OCI-LY3 (cell line): ENCODE results near the gene FMNL3.

Experiments
- H2AFZ ChIP-seq: fragments of 200-600, 300-600 bp; shearing (Covaris generic); 2 replicates; pipeline ENCODE4 v1.6.0; 2014; ENCODE audit warnings: antibody characterized with exemption, low read depth, low read length
- H3K27ac ChIP-seq: fragments of 200-600, 300-600 bp; sonication (generic); 2 replicates; pipeline ENCODE4 v1.5.1; 2014; ENCODE audit warnings: mild to moderate bottlenecking, low read length, moderate library complexity, mixed read lengths
- H3K27me3 ChIP-seq: fragments of 200-600, 300-600 bp; sonication (generic); 2 replicates; pipeline ENCODE4 v1.6.1; 2014; ENCODE audit warnings: low read depth, low read length, mixed read lengths
- H3K36me3 ChIP-seq: fragments of 200-600, 300-600 bp; sonication (generic); replicated peaks from 2 replicates; pipeline ENCODE3; 2014; ENCODE audit warnings: low read depth, low read length, mixed read lengths
- H3K4me1 ChIP-seq: fragments of 300-600, 200-600 bp; sonication (generic); 2 replicates; pipeline ENCODE4 v1.6.1; 2014; ENCODE audit warnings: low read length, mixed read lengths
- H3K4me2 ChIP-seq: fragments of 200-600, 300-600 bp; sonication (generic); 2 replicates; pipeline ENCODE4 v1.6.1; 2014; ENCODE audit warnings: low read length, mixed read lengths
- H3K4me3 ChIP-seq: fragments of 300-600, 200-600 bp; sonication (generic); 2 replicates; pipeline ENCODE4 v1.5.1; 2014; ENCODE audit warnings: antibody characterized with exemption, mild to moderate bottlenecking, low read length, moderate library complexity
- H3K79me2 ChIP-seq: fragments of 300-600, 200-600 bp; shearing (Covaris generic); 2 replicates; pipeline ENCODE4 v1.6.1; 2014; ENCODE audit warnings: mild to moderate bottlenecking, low read length, mixed read lengths
- H3K9ac ChIP-seq: fragments of 300-600, 200-600 bp; shearing (Covaris generic); 2 replicates; pipeline ENCODE4 v1.6.0; 2014; ENCODE audit warnings: mild to moderate bottlenecking, low read length, moderate library complexity
- H3K9me3 ChIP-seq: fragments of 200-600, 300-600 bp; shearing (Covaris generic); 2 replicates; pipeline ENCODE4 v1.6.1; 2014; ENCODE audit warnings: low read length, mixed read lengths; ENCODE audit not compliant: insufficient read depth
- H4K20me1 ChIP-seq: fragments of 200-600, 300-600 bp; sonication (generic); 2 replicates; pipeline ENCODE4 v1.6.1; 2016; ENCODE audit warnings: low read length, mixed read lengths; ENCODE audit not compliant: insufficient read depth
- EZH2phosphoT487 ChIP-seq: fragments of 200-600 bp; shearing (Covaris generic); IDR thresholded peaks from 2 replicates; pipeline ENCODE4 v1.6.1; 2018; ENCODE audit warnings: antibody characterized with exemption, mixed run types, low read depth
- TF ChIP-seq, protein P1 (sequence below): fragments of 200-600, 300-600 bp; sonication (generic); IDR thresholded peaks from 2 replicates; pipeline ENCODE4 v1.5.1; 2014; ENCODE audit warnings: antibody characterized with exemption, low read length, low read depth

The FMNL3 gene

GRCh38 chr12:49622501-49623141 lies 84.6 kb downstream of the FMNL3 start:
- peak overlapping the region; percentile 53 for H2AFZ ChIP-seq
- no peaks in the 10 kb centered on the region for H3K79me2 ChIP-seq
- H3K27me3 ChIP-seq = peaks cover 19% of the 10 kb centered on the region
- peak overlapping the region; percentile 44 for H3K27ac ChIP-seq
- H3K4me3 ChIP-seq = peak overlapping the region; percentile 83
- H3K4me2 ChIP-seq = peak overlapping the region; percentile 85
- H3K36me3 ChIP-seq = no peaks in the 10 kb centered on the region
- H3K9ac ChIP-seq = peak overlapping the region; percentile 73
- H3K9me3 ChIP-seq = no peaks in the 10 kb centered on the region
- peaks cover 22% of the 10 kb centered on the region for H3K4me1 ChIP-seq
- TF ChIP-seq, protein P1, sequence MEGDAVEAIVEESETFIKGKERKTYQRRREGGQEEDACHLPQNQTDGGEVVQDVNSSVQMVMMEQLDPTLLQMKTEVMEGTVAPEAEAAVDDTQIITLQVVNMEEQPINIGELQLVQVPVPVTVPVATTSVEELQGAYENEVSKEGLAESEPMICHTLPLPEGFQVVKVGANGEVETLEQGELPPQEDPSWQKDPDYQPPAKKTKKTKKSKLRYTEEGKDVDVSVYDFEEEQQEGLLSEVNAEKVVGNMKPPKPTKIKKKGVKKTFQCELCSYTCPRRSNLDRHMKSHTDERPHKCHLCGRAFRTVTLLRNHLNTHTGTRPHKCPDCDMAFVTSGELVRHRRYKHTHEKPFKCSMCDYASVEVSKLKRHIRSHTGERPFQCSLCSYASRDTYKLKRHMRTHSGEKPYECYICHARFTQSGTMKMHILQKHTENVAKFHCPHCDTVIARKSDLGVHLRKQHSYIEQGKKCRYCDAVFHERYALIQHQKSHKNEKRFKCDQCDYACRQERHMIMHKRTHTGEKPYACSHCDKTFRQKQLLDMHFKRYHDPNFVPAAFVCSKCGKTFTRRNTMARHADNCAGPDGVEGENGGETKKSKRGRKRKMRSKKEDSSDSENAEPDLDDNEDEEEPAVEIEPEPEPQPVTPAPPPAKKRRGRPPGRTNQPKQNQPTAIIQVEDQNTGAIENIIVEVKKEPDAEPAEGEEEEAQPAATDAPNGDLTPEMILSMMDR = no peak
- no peak for TF ChIP-seq EZH2phosphoT487
- H4K20me1 ChIP-seq = no peaks in the 10 kb centered on the region

GRCh38 chr12:49621651-49622500 lies 85.3 kb downstream of the FMNL3 start:
- peak overlapping the region; percentile 44 for H3K27ac ChIP-seq
- no peak for TF ChIP-seq EZH2phosphoT487
- TF ChIP-seq, protein P1 = no peak
- H4K20me1 ChIP-seq = no peaks in the 10 kb centered on the region
- H3K36me3 ChIP-seq = no peaks in the 10 kb centered on the region
- peaks cover 22% of the 10 kb centered on the region for H3K4me1 ChIP-seq
- H3K4me3 ChIP-seq = peak overlapping the region; percentile 83
- peak overlapping the region; percentile 85 for H3K4me2 ChIP-seq
- H3K27me3 ChIP-seq = peaks cover 20% of the 10 kb centered on the region
- peak overlapping the region; percentile 53 for H2AFZ ChIP-seq
- H3K79me2 ChIP-seq = no peaks in the 10 kb centered on the region
- H3K9ac ChIP-seq = peak overlapping the region; percentile 73
- no peaks in the 10 kb centered on the region for H3K9me3 ChIP-seq

GRCh38 chr12:49619286-49619685 lies 87.9 kb downstream of the FMNL3 start:
- no peak overlapping the region for H3K27ac ChIP-seq
- no peaks in the 10 kb centered on the region for H4K20me1 ChIP-seq
- TF ChIP-seq, protein P1 = no peak
- TF ChIP-seq EZH2phosphoT487 = no peak
- H3K4me3 ChIP-seq = no peak overlapping the region
- peaks cover 15% of the 10 kb centered on the region for H3K4me1 ChIP-seq
- H3K9ac ChIP-seq = no peak overlapping the region
- H2AFZ ChIP-seq = no peak overlapping the region
- H3K36me3 ChIP-seq = no peaks in the 10 kb centered on the region
- no peaks in the 10 kb centered on the region for H3K9me3 ChIP-seq
- no peak overlapping the region for H3K4me2 ChIP-seq
- no peaks in the 10 kb centered on the region for H3K79me2 ChIP-seq
- H3K27me3 ChIP-seq = peaks cover 20% of the 10 kb centered on the region

DNA sequence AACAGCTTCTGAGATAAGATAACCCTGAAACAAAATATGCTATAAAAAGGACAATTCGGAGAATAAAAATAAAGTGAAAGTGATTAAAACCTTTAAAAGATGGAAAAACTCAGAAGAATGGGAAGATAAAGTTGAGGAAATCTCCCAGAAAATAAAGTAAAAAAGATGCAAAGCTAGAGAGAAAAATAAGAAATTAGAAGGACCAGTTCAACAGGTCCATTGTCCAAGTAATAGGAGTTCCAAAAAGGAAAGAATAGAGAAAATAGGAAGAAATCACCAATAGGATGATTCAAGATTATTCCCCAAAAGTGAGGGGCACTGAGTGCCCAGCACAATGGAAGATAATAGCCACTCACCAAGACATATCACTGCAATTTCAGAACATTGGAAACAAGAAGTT lies 88.6 kb downstream of the FMNL3 start:
- H4K20me1 ChIP-seq = no peaks in the 10 kb centered on the region
- H2AFZ ChIP-seq = no peak overlapping the region
- H3K4me1 ChIP-seq = peaks cover 9% of the 10 kb centered on the region
- H3K9ac ChIP-seq = no peak overlapping the region
- no peaks in the 10 kb centered on the region for H3K36me3 ChIP-seq
- peaks cover 20% of the 10 kb centered on the region for H3K27me3 ChIP-seq
- no peaks in the 10 kb centered on the region for H3K79me2 ChIP-seq
- H3K9me3 ChIP-seq = no peaks in the 10 kb centered on the region
- H3K4me3 ChIP-seq = no peak overlapping the region
- TF ChIP-seq EZH2phosphoT487 = no peak
- TF ChIP-seq, protein P1 = no peak
- H3K27ac ChIP-seq = no peak overlapping the region
- H3K4me2 ChIP-seq = no peak overlapping the region
